IMR-90 (cell line): ENCODE results near the gene PIMREG. TPM values are rescaled to one million over a fixed set of nuclear protein-coding genes. Genes with fewer than 3 reads are reported as not detected.

Experiments used
- ATAC-seq: fragments of 200-7000 bp; cut with Tn5 transposase; 2 replicates; pipeline ENCODE4 v1.9.1; 2020; ENCODE audit warnings: low read depth, mild to moderate bottlenecking, moderate library complexity
- BruUV-seq: library from RNA; stranded (reverse); fragments of 400-500 nt; replicated peaks from 2 replicates; lab custom pipeline; 2021; lab: Mats Ljungman, UMichigan
- CTCF ChIA-PET: fragments of 300-600 bp; formaldehyde crosslinking; extraction: SDS; loops from one replicate; lab custom pipeline; 2021; ENCODE audit warnings: antibody characterized with exemption; lab: Yijun Ruan, JAX
- POLR2A ChIA-PET: fragments of 300-600 bp; sonication (Branson Sonifier 250); formaldehyde crosslinking; loops from one replicate; lab custom pipeline; 2022; ENCODE audit warnings: antibody characterized with exemption; ENCODE audit not compliant: unreplicated experiment; lab: Charles Lee
- DNase-seq: peaks from one replicate; pipeline ENCODE4 v3.0.0; 2013
- H2AFZ ChIP-seq: replicated peaks from 2 replicates; pipeline ENCODE3; 2013; ENCODE audit warnings: low read length, mild to moderate bottlenecking; ENCODE audit not compliant: poor library complexity
- H2AK5ac ChIP-seq: 2 replicates; pipeline ENCODE4 v1.6.1; 2013; ENCODE audit warnings: low read depth, low read length, inconsistent platforms
- H2AK9ac ChIP-seq: replicated peaks from 2 replicates; pipeline ENCODE3; 2013; ENCODE audit warnings: mild to moderate bottlenecking, low read depth, low read length, moderate library complexity; ENCODE audit not compliant: poor library complexity
- H2BK120ac ChIP-seq: 2 replicates; pipeline ENCODE4 v1.6.1; 2013; ENCODE audit warnings: low read depth, low read length, inconsistent platforms
- H2BK15ac ChIP-seq: 3 replicates; pipeline ENCODE4 v1.6.1; 2013; ENCODE audit warnings: low read depth, low read length, inconsistent platforms
- H2BK20ac ChIP-seq: 2 replicates; pipeline ENCODE4 v1.6.1; 2013; ENCODE audit warnings: low read depth, mild to moderate bottlenecking, inconsistent platforms, low read length, moderate library complexity
- H2BK5ac ChIP-seq: 2 replicates; pipeline ENCODE4 v1.6.1; 2013; ENCODE audit warnings: mild to moderate bottlenecking, low read depth, low read length, inconsistent platforms; ENCODE audit not compliant: poor library complexity, severe bottlenecking
- H3K14ac ChIP-seq: replicated peaks from 2 replicates; pipeline ENCODE4 v1.6.1; 2013; ENCODE audit warnings: low read depth, low read length, inconsistent platforms
- H3K18ac ChIP-seq: 2 replicates; pipeline ENCODE4 v1.6.1; 2013; ENCODE audit warnings: low read depth, low read length, control low read depth
- H3K23ac ChIP-seq: 2 replicates; pipeline ENCODE4 v1.6.1; 2013; ENCODE audit warnings: low read depth, low read length, inconsistent platforms
- H3K27ac ChIP-seq: 2 replicates; pipeline ENCODE4 v1.5.1; 2013; ENCODE audit warnings: mild to moderate bottlenecking, control low read depth, low read length; ENCODE audit not compliant: insufficient read depth
- H3K27me3 ChIP-seq: 2 replicates; pipeline ENCODE4 v1.6.1; 2013; ENCODE audit warnings: low read length; ENCODE audit not compliant: control insufficient read depth, insufficient read depth
- H3K36me3 ChIP-seq: 2 replicates; pipeline ENCODE4 v1.6.1; 2013; ENCODE audit warnings: low read length, mixed read lengths; ENCODE audit not compliant: control insufficient read depth, insufficient read depth
- H3K4ac ChIP-seq: 2 replicates; pipeline ENCODE4 v1.6.1; 2013; ENCODE audit warnings: low read depth, low read length, inconsistent platforms
- H3K4me1 ChIP-seq: 2 replicates; pipeline ENCODE4 v1.6.1; 2013; ENCODE audit warnings: low read length, mixed read lengths; ENCODE audit not compliant: control insufficient read depth, insufficient read depth
- H3K4me2 ChIP-seq: 2 replicates; pipeline ENCODE4 v1.6.1; 2013; ENCODE audit warnings: low read depth, mild to moderate bottlenecking, control low read depth, low read length, moderate library complexity
- H3K4me3 ChIP-seq: 2 replicates; pipeline ENCODE4 v1.5.1; 2013; ENCODE audit warnings: low read depth, mild to moderate bottlenecking, control low read depth, low read length, moderate library complexity; ENCODE audit not compliant: insufficient read depth
- H3K56ac ChIP-seq: 2 replicates; pipeline ENCODE4 v1.6.1; 2013; ENCODE audit warnings: low read length, inconsistent platforms; ENCODE audit not compliant: insufficient read depth; ENCODE audit errors: extremely low read depth
- H3K79me1 ChIP-seq, 2 experiments: 2 replicates each; pipeline ENCODE4 v1.6.1; 2013; ENCODE audit warnings: low read length in 2 of 2, inconsistent platforms in 1 of 2, low read depth in 1 of 2
- H3K9ac ChIP-seq: 2 replicates; pipeline ENCODE4 v1.6.1; 2013; ENCODE audit warnings: low read depth, low read length, control low read depth
- H3K9me1 ChIP-seq: 2 replicates; pipeline ENCODE4 v1.6.1; 2013; ENCODE audit warnings: low read length, inconsistent platforms; ENCODE audit not compliant: insufficient read depth
- H3K9me3 ChIP-seq: 2 replicates; pipeline ENCODE4 v1.6.1; 2013; ENCODE audit warnings: low read length; ENCODE audit not compliant: control insufficient read depth, insufficient read depth
- H4K20me1 ChIP-seq: 2 replicates; pipeline ENCODE4 v1.6.1; 2013; ENCODE audit warnings: low read length, inconsistent platforms; ENCODE audit not compliant: insufficient read depth
- H4K5ac ChIP-seq: 2 replicates; pipeline ENCODE4 v1.6.1; 2013; ENCODE audit warnings: mild to moderate bottlenecking, low read depth, low read length, control low read depth
- H4K8ac ChIP-seq, 2 experiments: 2 replicates each; pipeline ENCODE4 v1.6.1; 2013; ENCODE audit warnings: low read depth in 2 of 2, low read length in 2 of 2, control low read depth in 1 of 2, inconsistent platforms in 1 of 2
- H4K91ac ChIP-seq: 2 replicates; pipeline ENCODE4 v1.6.1; 2013; ENCODE audit warnings: low read depth, low read length, inconsistent platforms; ENCODE audit not compliant: insufficient read depth
- MAFK ChIP-seq: IDR thresholded peaks from 2 replicates; pipeline ENCODE4 v1.6.1; 2012; ENCODE audit warnings: low read depth, low read length, improper control_type of control experiment
- WGBS, 2 experiments: methylation state at CpG; one replicate each; pipeline versions ENCODE4 v1.1.5 to v1.1.7; 2013; ENCODE audit warnings: missing lambda C conversion rate in 2 of 2; ENCODE audit not compliant: insufficient read length in 1 of 2; ENCODE audit errors: extremely low coverage in 2 of 2; 5-methylcytosine and 5-hydroxymethylcytosine counted together
- dilution Hi-C: fragments of 300-500 bp; cut with HindIII; formaldehyde crosslinking; loops from one replicate; pipeline ENCODE4 v1.14.3; 2018; ENCODE audit warnings: low sequenced_read_pairs; ENCODE audit not compliant: unreplicated experiment
- in situ Hi-C: fragments of 300-500 bp; cut with MboI; formaldehyde crosslinking; loops from 3 replicates; pipeline ENCODE4 v1.14.3; 2019; ENCODE audit warnings: low sequenced_read_pairs, inconsistent platforms, mixed read lengths
- intact Hi-C: fragments of 100-400 bp; cut with micrococcal nuclease; formaldehyde crosslinking; loops from 2 replicates; pipeline ENCODE4 v1.10.0; 2022
- polyA plus RNA-seq, 3 experiments: library from polyadenylated mRNA; depleted of rRNA; stranded (reverse); fragments of >200 nt; gene quantifications; 2 replicates each; pipeline ENCODE4 v1.2.3, GENCODE V29; 2012; ENCODE audit warnings: low replicate concordance in 1 of 3
- total RNA-seq: library from RNA; depleted of rRNA; stranded (reverse); fragments of >200 nt; gene quantifications from 2 replicates; pipeline ENCODE4 v1.2.3, GENCODE V29; 2012

PIMREG gene
- total and polyA plus RNA-seq, 2 of the 4 experiments (the other 2 are of a cell fraction): 21.5 to 25.9 TPM

DNA sequence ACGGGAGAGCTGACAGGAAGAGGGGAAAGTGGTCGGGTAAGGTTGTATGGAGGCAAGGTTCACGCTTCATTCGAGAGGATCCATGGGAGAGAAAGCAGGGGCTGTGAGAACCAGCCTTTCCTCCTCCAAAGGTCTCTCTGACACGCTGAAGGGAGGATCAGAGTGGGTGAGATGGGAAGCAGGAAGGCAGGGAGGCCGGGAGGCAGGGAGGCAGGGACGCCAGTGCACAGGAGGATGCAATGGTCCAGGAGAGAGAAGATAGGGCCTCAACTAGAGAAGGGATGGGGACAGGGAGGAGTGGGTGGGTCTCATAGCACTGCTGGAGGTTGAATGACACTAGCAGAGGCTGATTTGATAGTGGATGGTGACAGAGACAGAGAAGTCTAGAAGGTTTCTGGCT is 54.1 kb downstream of the PIMREG start:
- H3K14ac ChIP-seq: no peak overlapping the region
- no peaks in the 10 kb centered on the region for H3K4me1 ChIP-seq
- POLR2A ChIA-PET: no interaction called here
- BruUV-seq: no TSS peak
- H3K36me3 ChIP-seq: no peaks in the 10 kb centered on the region
- no peak overlapping the region for H3K18ac ChIP-seq
- H2BK5ac ChIP-seq: no peak overlapping the region
- H3K27me3 ChIP-seq: peaks cover 10% of the 10 kb centered on the region; the same call in 1 of the 2 replicates
- no peak overlapping the region for H3K23ac ChIP-seq
- no peaks in the 10 kb centered on the region for H4K20me1 ChIP-seq
- no peak overlapping the region for H3K27ac ChIP-seq
- DNase-seq: no peak
- in situ Hi-C loops (no loop called here), dilution Hi-C loops (no loop called here), intact Hi-C loops (no loop called here)
- H2AK9ac ChIP-seq: no peak overlapping the region
- no peak overlapping the region for H3K56ac ChIP-seq
- 84% methylated on average over 2 of the region's 7 CpGs; no CpG with 5 or more reads in 1 of the 2 experiments for WGBS, 2 experiments
- no peak overlapping the region for H4K8ac ChIP-seq
- no peak for ATAC-seq
- no peak overlapping the region for H2AK5ac ChIP-seq
- no peak overlapping the region for H3K9ac ChIP-seq
- H2BK20ac ChIP-seq: no peak overlapping the region
- no peaks in the 10 kb centered on the region for H3K79me1 ChIP-seq
- no peak overlapping the region for H3K4me2 ChIP-seq
- no peak overlapping the region for H3K4ac ChIP-seq
- H4K91ac ChIP-seq: no peak overlapping the region
- no peak overlapping the region for H2AFZ ChIP-seq
- CTCF ChIA-PET: no interaction called here
- no peak overlapping the region for H2BK120ac ChIP-seq
- no peak overlapping the region for H2BK15ac ChIP-seq
- H4K5ac ChIP-seq: no peak overlapping the region
- peaks cover 5% of the 10 kb centered on the region; the same call in 1 of the 2 replicates for H3K9me1 ChIP-seq
- H3K9me3 ChIP-seq: no peaks in the 10 kb centered on the region
- no peak overlapping the region for H3K4me3 ChIP-seq
- no peak for TF ChIP-seq MAFK
